Measurements from ENCODE around the gene SPSB1.

GRCh38 chr1:9307303-9307702 lies 14.6 kb downstream of the SPSB1 start:
- TF ChIP-seq, protein P1, sequence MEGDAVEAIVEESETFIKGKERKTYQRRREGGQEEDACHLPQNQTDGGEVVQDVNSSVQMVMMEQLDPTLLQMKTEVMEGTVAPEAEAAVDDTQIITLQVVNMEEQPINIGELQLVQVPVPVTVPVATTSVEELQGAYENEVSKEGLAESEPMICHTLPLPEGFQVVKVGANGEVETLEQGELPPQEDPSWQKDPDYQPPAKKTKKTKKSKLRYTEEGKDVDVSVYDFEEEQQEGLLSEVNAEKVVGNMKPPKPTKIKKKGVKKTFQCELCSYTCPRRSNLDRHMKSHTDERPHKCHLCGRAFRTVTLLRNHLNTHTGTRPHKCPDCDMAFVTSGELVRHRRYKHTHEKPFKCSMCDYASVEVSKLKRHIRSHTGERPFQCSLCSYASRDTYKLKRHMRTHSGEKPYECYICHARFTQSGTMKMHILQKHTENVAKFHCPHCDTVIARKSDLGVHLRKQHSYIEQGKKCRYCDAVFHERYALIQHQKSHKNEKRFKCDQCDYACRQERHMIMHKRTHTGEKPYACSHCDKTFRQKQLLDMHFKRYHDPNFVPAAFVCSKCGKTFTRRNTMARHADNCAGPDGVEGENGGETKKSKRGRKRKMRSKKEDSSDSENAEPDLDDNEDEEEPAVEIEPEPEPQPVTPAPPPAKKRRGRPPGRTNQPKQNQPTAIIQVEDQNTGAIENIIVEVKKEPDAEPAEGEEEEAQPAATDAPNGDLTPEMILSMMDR (IDR thresholded peaks at IDR 0.05; ENCODE audit: low read length), result no peak
- TF ChIP-seq EZH2phosphoT487 (IDR thresholded peaks at IDR 0.05; ENCODE audit: low read length), result no peak
